ENCODE data around the gene TIMP3. TPM values are rescaled to one million over a fixed set of nuclear protein-coding genes. Genes with fewer than 3 reads are reported as not detected.

The TIMP3 gene
- total RNA-seq, 1 donor from 2014 or later, result 45.9 TPM

- Mint-ChIP-seq H3K36me3 (peaks cover 30% of the 10 kb centered on the region), H3K4me1 (ENCODE audit: unreplicated experiment) (peaks cover 10% of the 10 kb centered on the region), H3K9me3 (no peaks in the 10 kb centered on the region), H3K27me3 (no peaks in the 10 kb centered on the region), H3K27ac (no peak overlapping the region), H3K4me3 (no peak overlapping the region)
- no peak for TF ChIP-seq CTCF (conservative IDR thresholded peaks at IDR 0.05)
- DNase-seq (ENCODE audit: extremely low spot score, unreplicated experiment), result no peak
These were observed 56.7 kb downstream of the TIMP3 start for GRCh38 chr22:32858121-32858703.

- DNase-seq (ENCODE audit: extremely low spot score, unreplicated experiment), result no peak
- H3K27me3 Mint-ChIP-seq, result no peaks in the 10 kb centered on the region
- peaks cover 30% of the 10 kb centered on the region for H3K36me3 Mint-ChIP-seq
- H3K4me3 Mint-ChIP-seq, result no peak overlapping the region
- H3K27ac Mint-ChIP-seq, result no peak overlapping the region
- H3K4me1 Mint-ChIP-seq (ENCODE audit: unreplicated experiment), result peaks cover 8% of the 10 kb centered on the region
- no peak for TF ChIP-seq CTCF (conservative IDR thresholded peaks at IDR 0.05)
- H3K9me3 Mint-ChIP-seq, result no peaks in the 10 kb centered on the region
These were observed 57.5 kb downstream of the TIMP3 start for GRCh38 chr22:32858957-32859356.

- Mint-ChIP-seq H3K27ac (no peak overlapping the region), H3K27me3 (no peaks in the 10 kb centered on the region), H3K36me3 (peaks cover 30% of the 10 kb centered on the region), H3K4me1 (ENCODE audit: unreplicated experiment) (peaks cover 8% of the 10 kb centered on the region), H3K4me3 (no peak overlapping the region), H3K9me3 (no peaks in the 10 kb centered on the region)
- TF ChIP-seq CTCF (conservative IDR thresholded peaks at IDR 0.05), result no peak
- no peak for DNase-seq (ENCODE audit: extremely low spot score, unreplicated experiment)
These were observed 58.2 kb downstream of the TIMP3 start for GRCh38 chr22:32859743-32860142.

- no peak for DNase-seq (ENCODE audit: extremely low spot score, unreplicated experiment)
- H3K36me3 Mint-ChIP-seq, result peaks cover 30% of the 10 kb centered on the region
- H3K4me3 Mint-ChIP-seq, result no peak overlapping the region
- H3K9me3 Mint-ChIP-seq, result no peaks in the 10 kb centered on the region
- no peak overlapping the region for H3K27ac Mint-ChIP-seq
- H3K27me3 Mint-ChIP-seq, result no peaks in the 10 kb centered on the region
- no peak for TF ChIP-seq CTCF (conservative IDR thresholded peaks at IDR 0.05)
- peaks cover 8% of the 10 kb centered on the region for H3K4me1 Mint-ChIP-seq (ENCODE audit: unreplicated experiment)
These were observed 59.8 kb downstream of the TIMP3 start for GRCh38 chr22:32861330-32861729.

GRCh38 chr22:32862083-32862482, 60.6 kb downstream of the TIMP3 start:
- peaks cover 8% of the 10 kb centered on the region for H3K4me1 Mint-ChIP-seq (ENCODE audit: unreplicated experiment)
- peaks cover 28% of the 10 kb centered on the region for H3K36me3 Mint-ChIP-seq
- no peaks in the 10 kb centered on the region for H3K9me3 Mint-ChIP-seq
- no peak overlapping the region for H3K27ac Mint-ChIP-seq
- TF ChIP-seq CTCF (conservative IDR thresholded peaks at IDR 0.05), result no peak
- DNase-seq (ENCODE audit: extremely low spot score, unreplicated experiment), result no peak
- no peaks in the 10 kb centered on the region for H3K27me3 Mint-ChIP-seq
- H3K4me3 Mint-ChIP-seq, result no peak overlapping the region

Data from type B pancreatic cell (in vitro differentiated cells).